Sciatic nerve (tissue), 2 donors: ENCODE results near the gene GAREM1. TPM values are rescaled to one million over a fixed set of nuclear protein-coding genes. Genes with fewer than 3 reads are reported as not detected.
"Not testable (repeated sequence)": the region's sequence is repeated elsewhere in the genome, so short reads cannot be mapped to it uniquely, and the experiment has no call there.

Source experiments
- ATAC-seq: fragments of 200-7000 bp; cut with Tn5 transposase; one replicate; pipeline ENCODE4 v1.9.1; 2020; ENCODE audit warnings: mild to moderate bottlenecking, moderate library complexity
- DNase-seq: peaks from one replicate; pipeline ENCODE4 v3.0.0-alpha.2; 2020; ENCODE audit warnings: low spot score
- intact Hi-C: fragments of 100-400 bp; cut with DNase I; formaldehyde crosslinking; loops from one replicate; pipeline ENCODE4 v1.14.2; 2022
- total RNA-seq: library from RNA; stranded (reverse); fragmentation: NEBNext Ultra II Directional; extraction: Animal tissue kit (Norgen Biotek cat#: 25700); gene quantifications from one replicate; pipeline ENCODE4 v1.2.1, GENCODE V29; 2021
- donor health status: DM: no; HTN: no; CAD: no.
- donor health status: DM: no; HTN: no; CAD: no.

Gene GAREM1
- total RNA-seq, 1 donor from 2014 or later: 29.9 TPM

GRCh38 chr18:32252141-32252860 lies 218.4 kb downstream of the GAREM1 start:
- ATAC-seq (no peak), DNase-seq (no peak)
- intact Hi-C loops: no loop called here

GRCh38 chr18:32251466-32251865 lies 219.2 kb downstream of the GAREM1 start:
- intact Hi-C loops: no loop called here
- ATAC-seq (no peak), DNase-seq (no peak)

- ATAC-seq: no peak
- intact Hi-C loops: no loop called here
- DNase-seq: no peak
Measured at GRCh38 chr18:32249147-32249929, 221.3 kb downstream of the GAREM1 start.

GRCh38 chr18:32244881-32245280 lies 225.8 kb downstream of the GAREM1 start:
- DNase-seq (no peak), ATAC-seq (no peak)
- intact Hi-C loops: no loop called here

- intact Hi-C loops: no loop called here
Measured at GRCh38 chr18:32243358-32243757, 227.3 kb downstream of the GAREM1 start.

GRCh38 chr18:32242395-32242794 lies 228.3 kb downstream of the GAREM1 start:
- intact Hi-C loops: no loop called here
- DNase-seq: no peak
- ATAC-seq: no peak

More at GRCh38 chr18:32243358-32243757, 227.3 kb downstream of the GAREM1 start:
- no peak for DNase-seq
- no peak for ATAC-seq

- no peak for ATAC-seq
- intact Hi-C loops: no loop called here
Measured at GRCh38 chr18:32238635-32239268, 231.9 kb downstream of the GAREM1 start.

GRCh38 chr18:32237049-32237448 lies 233.6 kb downstream of the GAREM1 start:
- DNase-seq: no peak
- intact Hi-C loops: no loop called here
- ATAC-seq: no peak

More at GRCh38 chr18:32238635-32239268, 231.9 kb downstream of the GAREM1 start:
- DNase-seq: no peak

GRCh38 chr18:32233348-32233747 lies 237.3 kb downstream of the GAREM1 start:
- DNase-seq, intact Hi-C loops: not testable (repeated sequence)

GRCh38 chr18:32219431-32220018 lies 251.2 kb downstream of the GAREM1 start:
- intact Hi-C loops: no loop called here
- ATAC-seq: no peak
- no peak for DNase-seq

More at GRCh38 chr18:32233348-32233747, 237.3 kb downstream of the GAREM1 start:
- ATAC-seq: not testable (repeated sequence)

GRCh38 chr18:32216390-32216789 lies 254.3 kb downstream of the GAREM1 start:
- DNase-seq: no peak
- intact Hi-C loops: no loop called here
- ATAC-seq: no peak

GRCh38 chr18:32213693-32214092 lies 257.0 kb downstream of the GAREM1 start:
- DNase-seq (no peak), ATAC-seq (no peak)
- intact Hi-C loops: no loop called here
